ENCODE measurements around the gene LYRM7.
"Not testable (repeated sequence)": the region's sequence is repeated elsewhere in the genome, so short reads cannot be mapped to it uniquely, and the experiment has no call there.

LYRM7 gene

GRCh38 chr5:131170540-131171275 lies at the start of gene LYRM7:
LYRM7 (plus strand) TSS chr5:131170944; CDS start chr5:131171021, 77 bp downstream.
- Histone ChIP-seq H3K79me2 (ENCODE audit: insufficient read depth, low read length) (peaks cover 18% of the 10 kb centered on the region), H3K4me3 (ENCODE audit: low read length, poor library complexity, severe bottlenecking) (peak within 1 kb of the TSS; percentile 80), H3K9me3 (ENCODE audit: insufficient read depth, low read depth, low read length) (no peaks in the 10 kb centered on the region), H2AFZ (ENCODE audit: low read length) (peak within 1 kb of the TSS; percentile 69), H3K9me2 (replicated peaks; ENCODE audit: low read depth, low read length) (no peaks in the 10 kb centered on the region), H4K20me1 (ENCODE audit: insufficient read depth, low read length, poor library complexity, severe bottlenecking) (no peaks in the 10 kb centered on the region), H3K36me3 (ENCODE audit: insufficient read depth, low read length) (no peaks in the 10 kb centered on the region), H3K9ac (ENCODE audit: low read depth, low read length, poor library complexity, severe bottlenecking) (peak within 1 kb of the TSS; percentile 74), H3K4me2 (ENCODE audit: low read depth, low read length, poor library complexity, severe bottlenecking) (peak within 1 kb of the TSS; percentile 85), H3K4me1 (ENCODE audit: insufficient read depth, low read length, poor library complexity, severe bottlenecking) (peaks cover 6% of the 10 kb centered on the region), H3K27me3 (ENCODE audit: insufficient read depth, low read length, poor library complexity, severe bottlenecking) (no peaks in the 10 kb centered on the region), H3F3A (ENCODE audit: low read depth) (no peaks in the 10 kb centered on the region)
- no peak for TF ChIP-seq EZH2phosphoT487 (IDR thresholded peaks at IDR 0.05; ENCODE audit: borderline replicate concordance)
- no peak for TF ChIP-seq CTCF (conservative IDR thresholded peaks at IDR 0.05; ENCODE audit: low read length)

- H3K36me3 ChIP-seq (ENCODE audit: insufficient read depth, low read length); H3K4me3 ChIP-seq (ENCODE audit: low read length, poor library complexity, severe bottlenecking); H3K4me1 ChIP-seq (ENCODE audit: insufficient read depth, low read length, poor library complexity, severe bottlenecking); H3K9ac ChIP-seq (ENCODE audit: low read depth, low read length, poor library complexity, severe bottlenecking); H3F3A ChIP-seq (ENCODE audit: low read depth); H3K79me2 ChIP-seq (ENCODE audit: insufficient read depth, low read length); H3K4me2 ChIP-seq (ENCODE audit: low read depth, low read length, poor library complexity, severe bottlenecking); H2AFZ ChIP-seq (ENCODE audit: low read length); H3K9me2 ChIP-seq (replicated peaks; ENCODE audit: low read depth, low read length); H3K9me3 ChIP-seq (ENCODE audit: insufficient read depth, low read depth, low read length); H3K27me3 ChIP-seq (ENCODE audit: insufficient read depth, low read length, poor library complexity, severe bottlenecking); H4K20me1 ChIP-seq (ENCODE audit: insufficient read depth, low read length, poor library complexity, severe bottlenecking): not testable (repeated sequence)
Observed at GRCh38 chr5:131127244-131127643, 43.5 kb upstream of the LYRM7 start.

- no peaks in the 10 kb centered on the region for H3F3A ChIP-seq (ENCODE audit: low read depth)
- H4K20me1 ChIP-seq (ENCODE audit: insufficient read depth, low read length, poor library complexity, severe bottlenecking): no peaks in the 10 kb centered on the region
- no peaks in the 10 kb centered on the region for H3K9me2 ChIP-seq (replicated peaks; ENCODE audit: low read depth, low read length)
- no peak overlapping the region for H2AFZ ChIP-seq (ENCODE audit: low read length)
- H3K4me1 ChIP-seq (ENCODE audit: insufficient read depth, low read length, poor library complexity, severe bottlenecking): no peaks in the 10 kb centered on the region
- H3K79me2 ChIP-seq (ENCODE audit: insufficient read depth, low read length): no peaks in the 10 kb centered on the region
- H3K36me3 ChIP-seq (ENCODE audit: insufficient read depth, low read length): no peaks in the 10 kb centered on the region
- TF ChIP-seq CTCF (conservative IDR thresholded peaks at IDR 0.05; ENCODE audit: low read length) (no peak), EZH2phosphoT487 (IDR thresholded peaks at IDR 0.05; ENCODE audit: borderline replicate concordance) (no peak)
- no peak overlapping the region for H3K4me3 ChIP-seq (ENCODE audit: low read length, poor library complexity, severe bottlenecking)
- H3K4me2 ChIP-seq (ENCODE audit: low read depth, low read length, poor library complexity, severe bottlenecking): no peak overlapping the region
- no peaks in the 10 kb centered on the region for H3K27me3 ChIP-seq (ENCODE audit: insufficient read depth, low read length, poor library complexity, severe bottlenecking)
- no peak overlapping the region for H3K9ac ChIP-seq (ENCODE audit: low read depth, low read length, poor library complexity, severe bottlenecking)
- H3K9me3 ChIP-seq (ENCODE audit: insufficient read depth, low read depth, low read length): no peaks in the 10 kb centered on the region
Observed at GRCh38 chr5:131129306-131129705, 41.4 kb upstream of the LYRM7 start.

GRCh38 chr5:131133091-131133490 lies 37.7 kb upstream of the LYRM7 start:
- not testable (repeated sequence) for H3K27me3 ChIP-seq (ENCODE audit: insufficient read depth, low read length, poor library complexity, severe bottlenecking); H4K20me1 ChIP-seq (ENCODE audit: insufficient read depth, low read length, poor library complexity, severe bottlenecking); H3K79me2 ChIP-seq (ENCODE audit: insufficient read depth, low read length); H3K9ac ChIP-seq (ENCODE audit: low read depth, low read length, poor library complexity, severe bottlenecking); H3F3A ChIP-seq (ENCODE audit: low read depth); H3K36me3 ChIP-seq (ENCODE audit: insufficient read depth, low read length); H2AFZ ChIP-seq (ENCODE audit: low read length); H3K4me3 ChIP-seq (ENCODE audit: low read length, poor library complexity, severe bottlenecking); H3K9me3 ChIP-seq (ENCODE audit: insufficient read depth, low read depth, low read length); H3K4me2 ChIP-seq (ENCODE audit: low read depth, low read length, poor library complexity, severe bottlenecking); H3K4me1 ChIP-seq (ENCODE audit: insufficient read depth, low read length, poor library complexity, severe bottlenecking); H3K9me2 ChIP-seq (replicated peaks; ENCODE audit: low read depth, low read length)

GRCh38 chr5:131138406-131138805 lies 32.3 kb upstream of the LYRM7 start:
- H3K36me3 ChIP-seq (ENCODE audit: insufficient read depth, low read length); H3K9me3 ChIP-seq (ENCODE audit: insufficient read depth, low read depth, low read length): not testable (repeated sequence)

More at GRCh38 chr5:131138406-131138805, 32.3 kb upstream of the LYRM7 start:
- not testable (repeated sequence) for H3K4me3 ChIP-seq (ENCODE audit: low read length, poor library complexity, severe bottlenecking); H3K4me2 ChIP-seq (ENCODE audit: low read depth, low read length, poor library complexity, severe bottlenecking); H2AFZ ChIP-seq (ENCODE audit: low read length); H3K9me2 ChIP-seq (replicated peaks; ENCODE audit: low read depth, low read length); H3K79me2 ChIP-seq (ENCODE audit: insufficient read depth, low read length); H3K4me1 ChIP-seq (ENCODE audit: insufficient read depth, low read length, poor library complexity, severe bottlenecking); H3K27me3 ChIP-seq (ENCODE audit: insufficient read depth, low read length, poor library complexity, severe bottlenecking); H3K9ac ChIP-seq (ENCODE audit: low read depth, low read length, poor library complexity, severe bottlenecking); H3F3A ChIP-seq (ENCODE audit: low read depth); H4K20me1 ChIP-seq (ENCODE audit: insufficient read depth, low read length, poor library complexity, severe bottlenecking)

Data from Loucy (cell line).